ENCODE results near the gene RBM33. TPM values are rescaled to one million over a fixed set of nuclear protein-coding genes. Genes with fewer than 3 reads are reported as not detected.

RBM33 gene
- total RNA-seq, 2 experiments from 2014 or later: 67.6 to 81.1 TPM

DNA sequence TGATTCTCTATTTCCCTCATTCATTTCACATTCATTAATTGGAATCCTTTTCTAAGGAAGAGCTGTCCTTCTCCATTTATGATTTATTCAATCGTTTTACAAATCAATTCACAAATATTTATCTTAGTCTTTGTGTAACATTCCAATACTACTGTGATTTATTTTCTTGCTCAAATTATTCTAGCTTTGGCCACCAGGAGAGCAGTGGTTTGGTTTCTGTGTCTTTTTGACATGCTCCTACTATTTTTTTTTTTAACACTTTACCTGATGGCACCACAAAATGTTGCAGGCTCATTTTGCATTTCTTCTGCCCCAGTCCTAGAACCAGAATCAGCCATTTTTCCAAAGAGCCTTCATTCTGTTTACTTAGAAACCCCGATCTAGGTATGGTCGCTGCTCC lies 13.3 kb upstream of the RBM33 start:
- H3K9me3 Mint-ChIP-seq (ENCODE audit: low read depth): peaks cover 26% of the 10 kb centered on the region
- ATAC-seq (no peak), DNase-seq (no peak)
- peaks cover 2% of the 10 kb centered on the region for H3K27me3 Mint-ChIP-seq
- no peaks in the 10 kb centered on the region for H3K4me1 Mint-ChIP-seq
- ChIA-PET CTCF (interaction anchor here (1.3 to 1.5 kb wide), 2 partner anchors 10 to 32 kb away, joined by 3 to 4 read pairs; no protein-coding TSS in a partner anchor), POLR2A (no interaction called here)
- intact Hi-C loops (cut with DNase I, micrococcal nuclease): no loop called here
- H3K27ac Mint-ChIP-seq: no peak overlapping the region
- H3K4me3 Mint-ChIP-seq: no peak overlapping the region
- H3K36me3 Mint-ChIP-seq (ENCODE audit: low read depth): no peaks in the 10 kb centered on the region

DNA sequence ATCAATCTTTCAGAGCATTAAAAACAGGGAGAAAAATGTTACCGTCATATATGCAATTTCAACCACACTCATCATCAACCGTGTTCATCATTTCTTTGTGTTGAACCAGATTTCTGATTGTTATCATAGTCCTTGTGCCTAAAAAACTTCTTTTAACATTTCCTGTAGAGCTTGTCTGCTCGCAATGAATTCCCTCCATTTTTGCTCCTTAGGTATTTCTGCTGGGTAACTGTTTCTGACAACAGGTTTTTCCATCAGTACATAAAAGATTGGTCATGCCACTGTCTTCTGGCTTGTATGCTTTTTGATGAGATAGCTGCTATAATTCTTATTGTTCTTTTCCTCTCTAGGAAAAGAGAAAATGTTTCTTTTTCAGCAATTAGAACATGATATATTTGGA lies 8.6 kb upstream of the RBM33 start:
- POLR2A ChIA-PET: no interaction called here

DNA sequence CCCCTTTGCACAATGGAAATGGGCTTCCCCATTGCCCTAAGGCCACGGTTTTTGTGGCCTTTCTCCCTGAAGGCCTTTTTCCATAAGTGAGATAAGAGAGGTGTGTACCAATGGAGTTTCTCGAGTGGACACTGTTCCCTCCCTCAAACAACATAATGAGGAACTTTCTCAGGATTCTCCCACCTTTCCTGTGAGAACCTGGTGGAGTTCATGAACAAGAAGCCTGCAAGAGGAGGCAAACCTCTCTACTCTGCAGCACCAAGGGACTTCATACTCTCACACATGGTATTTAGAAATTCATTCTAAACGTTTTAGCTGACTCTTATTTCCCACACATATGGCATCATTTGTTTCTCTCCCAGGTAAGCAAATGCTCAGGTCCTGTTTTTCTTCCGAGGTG lies 7.3 kb upstream of the RBM33 start:
- DNase-seq (no peak), ATAC-seq (no peak)
- Mint-ChIP-seq H3K27ac (no peak overlapping the region), H3K27me3 (peaks cover 4% of the 10 kb centered on the region), H3K36me3 (ENCODE audit: low read depth) (peaks cover 29% of the 10 kb centered on the region), H3K4me1 (no peaks in the 10 kb centered on the region), H3K4me3 (no peak overlapping the region), H3K9me3 (ENCODE audit: low read depth) (peaks cover 17% of the 10 kb centered on the region)
- POLR2A ChIA-PET: no interaction called here
- intact Hi-C loops (cut with DNase I, micrococcal nuclease): no loop called here
- CTCF ChIA-PET: no interaction called here

More for the DNA sequence above, 8.6 kb upstream of the RBM33 start:
- intact Hi-C loops (cut with DNase I, micrococcal nuclease): no loop called here
- H3K27me3 Mint-ChIP-seq: peaks cover 4% of the 10 kb centered on the region
- H3K4me1 Mint-ChIP-seq: no peaks in the 10 kb centered on the region
- peaks cover 15% of the 10 kb centered on the region for H3K36me3 Mint-ChIP-seq (ENCODE audit: low read depth)
- ATAC-seq (no peak), DNase-seq (no peak)
- H3K4me3 Mint-ChIP-seq: no peak overlapping the region
- CTCF ChIA-PET: no interaction called here
- H3K27ac Mint-ChIP-seq: no peak overlapping the region
- H3K9me3 Mint-ChIP-seq (ENCODE audit: low read depth): peaks cover 23% of the 10 kb centered on the region

DNA sequence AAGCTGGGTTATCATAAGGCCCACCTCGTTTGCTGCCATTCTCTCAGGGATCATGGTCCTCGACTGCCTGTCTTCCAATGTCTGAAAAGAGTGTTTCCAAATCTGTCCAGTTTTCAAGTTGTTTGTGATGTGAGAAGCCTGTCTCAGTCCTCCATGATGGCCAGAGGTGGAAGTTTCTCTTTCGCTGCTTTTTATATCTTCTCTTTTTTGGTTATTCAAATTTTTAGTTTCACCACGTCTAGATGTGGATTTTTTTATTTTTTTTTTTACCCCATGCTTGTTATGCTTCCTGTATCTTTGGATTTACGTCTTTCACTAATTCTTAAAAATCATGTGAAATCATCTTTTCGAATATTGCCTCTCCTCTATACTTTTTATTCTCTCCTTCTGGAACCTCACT lies 6.1 kb upstream of the RBM33 start:
- ChIA-PET CTCF (interaction anchor here (0.5 kb wide), 1 partner anchor 97 kb away, joined by 3 read pairs; no protein-coding TSS in a partner anchor), POLR2A (no interaction called here)
- DNase-seq: no peak
- no peak overlapping the region for H3K4me3 Mint-ChIP-seq
- H3K27me3 Mint-ChIP-seq: peaks cover 4% of the 10 kb centered on the region
- no peak overlapping the region for H3K27ac Mint-ChIP-seq
- H3K36me3 Mint-ChIP-seq (ENCODE audit: low read depth): peaks cover 37% of the 10 kb centered on the region
- ATAC-seq: no peak
- intact Hi-C loops (cut with DNase I, micrococcal nuclease): no loop called here
- peaks cover under 1% of the 10 kb centered on the region for H3K4me1 Mint-ChIP-seq
- H3K9me3 Mint-ChIP-seq (ENCODE audit: low read depth): peaks cover 13% of the 10 kb centered on the region

DNA sequence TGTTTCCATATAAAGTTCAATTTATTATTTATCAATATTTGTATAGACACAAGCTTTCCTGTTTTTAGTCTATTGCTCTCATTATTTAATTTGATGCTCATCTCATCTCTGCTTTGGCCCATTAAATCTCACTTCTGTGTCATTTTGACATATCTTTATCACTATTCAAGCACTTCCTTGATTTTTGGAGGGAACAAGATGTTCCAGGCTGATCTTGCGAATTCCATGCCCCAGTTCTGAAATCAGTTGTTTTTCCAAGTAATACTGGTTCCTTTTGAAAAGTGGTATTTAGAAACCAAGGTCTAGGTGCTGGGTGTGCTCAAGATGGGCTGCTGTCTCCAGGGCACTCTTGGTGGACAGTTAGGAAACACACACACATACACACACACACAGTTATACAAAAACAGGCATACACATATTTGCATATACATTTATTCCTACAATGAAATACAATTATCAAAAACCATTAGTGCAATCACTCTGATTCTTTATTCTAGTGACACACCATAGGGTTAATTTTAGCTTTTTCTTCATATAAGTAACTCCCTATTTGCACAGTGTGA lies 4.4 kb upstream of the RBM33 start:
- no peak overlapping the region for H3K27ac Mint-ChIP-seq
- ChIA-PET CTCF (interaction anchor here (0.6 kb wide), 1 partner anchor 23 kb away, joined by 3 read pairs; no protein-coding TSS in a partner anchor), POLR2A (no interaction called here)
- H3K4me1 Mint-ChIP-seq: peaks cover 5% of the 10 kb centered on the region
- DNase-seq: no peak
- H3K27me3 Mint-ChIP-seq: peaks cover 4% of the 10 kb centered on the region
- peaks cover 44% of the 10 kb centered on the region for H3K36me3 Mint-ChIP-seq (ENCODE audit: low read depth)
- no peak for ATAC-seq
- no peak overlapping the region for H3K4me3 Mint-ChIP-seq
- intact Hi-C loops (cut with DNase I, micrococcal nuclease): loop anchor here (10.0 kb wide), 3 partner anchors 95 to 1135 kb away; no protein-coding TSS in a partner anchor
- H3K9me3 Mint-ChIP-seq (ENCODE audit: low read depth): peaks cover 13% of the 10 kb centered on the region

DNA sequence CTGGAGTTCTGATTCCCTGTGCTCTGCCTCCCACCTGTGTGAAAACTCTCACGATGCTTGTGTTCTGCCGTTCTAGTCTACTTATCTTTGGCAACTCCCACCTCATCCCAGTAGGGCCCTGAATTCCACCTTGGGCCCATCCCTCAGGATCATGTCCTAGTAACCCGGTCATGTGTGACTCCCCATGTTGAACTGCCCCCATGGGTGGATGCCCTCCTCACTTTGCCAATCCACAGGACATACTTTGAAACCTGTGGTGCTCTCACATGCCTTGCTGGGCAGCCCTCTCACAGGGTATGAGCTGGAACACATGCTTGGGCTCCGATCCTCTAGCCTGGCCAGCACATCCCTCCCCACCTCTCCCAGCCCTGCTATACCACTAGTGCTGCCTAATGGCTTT lies 3.8 kb upstream of the RBM33 start:
- POLR2A ChIA-PET: no interaction called here

DNA sequence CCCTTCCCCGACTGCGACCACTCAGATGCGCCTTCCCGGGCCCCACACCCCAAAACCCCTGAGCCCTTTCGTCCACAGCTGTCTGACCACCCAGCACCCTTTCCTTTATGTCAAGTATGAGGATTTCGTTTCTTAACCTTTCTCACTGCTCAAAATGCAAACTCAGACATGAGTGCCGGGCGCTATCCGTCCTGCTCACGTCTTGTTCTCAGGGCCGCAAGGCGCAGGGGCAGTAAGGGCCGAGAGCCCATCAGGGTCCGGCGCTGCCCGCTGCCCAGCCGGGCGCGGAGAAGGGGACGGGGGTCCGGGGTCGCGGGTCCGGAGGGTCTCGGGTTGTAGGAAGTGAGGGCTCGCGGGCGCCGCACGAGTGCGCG lies 670 bp upstream of the RBM33 start:
- peaks cover 10% of the 10 kb centered on the region for H3K9me3 Mint-ChIP-seq (ENCODE audit: low read depth)
- no peaks in the 10 kb centered on the region for H3K27me3 Mint-ChIP-seq
- DNase-seq (no peak), ATAC-seq (peak; percentile 11)
- peaks cover 75% of the 10 kb centered on the region for H3K36me3 Mint-ChIP-seq (ENCODE audit: low read depth)
- POLR2A ChIA-PET: interaction anchor here (0.7 to 1.3 kb wide), 4 partner anchors 8 to 48 kb away, joined by 3 read pairs; no protein-coding TSS in a partner anchor
- intact Hi-C loops (cut with DNase I, micrococcal nuclease): loop anchor here (1.0 to 10.0 kb wide), 17 partner anchors 17 to 1495 kb away; partner anchors contain the start of genes INSIG1 (in 1 of the 2), LMBR1 (in 1 of the 2), NOM1 (in 1 of the 2) and PAXIP1 (in 1 of the 2)
- CTCF ChIA-PET: interaction anchor here (0.7 to 1.5 kb wide), 5 partner anchors 12 to 716 kb away, joined by 3 to 11 read pairs (median 3); no protein-coding TSS in a partner anchor
- H3K4me1 Mint-ChIP-seq: peaks cover 40% of the 10 kb centered on the region
- peak overlapping the region; percentile 96 for H3K27ac Mint-ChIP-seq
- H3K4me3 Mint-ChIP-seq: peak overlapping the region; percentile 96

More for the DNA sequence above, 3.8 kb upstream of the RBM33 start:
- Mint-ChIP-seq H3K27ac (no peak overlapping the region), H3K4me1 (peaks cover 8% of the 10 kb centered on the region), H3K9me3 (ENCODE audit: low read depth) (peaks cover 13% of the 10 kb centered on the region), H3K27me3 (peaks cover 4% of the 10 kb centered on the region), H3K4me3 (no peak overlapping the region), H3K36me3 (ENCODE audit: low read depth) (peaks cover 48% of the 10 kb centered on the region)
- ATAC-seq (no peak), DNase-seq (no peak)
- CTCF ChIA-PET: no interaction called here
- intact Hi-C loops (cut with DNase I, micrococcal nuclease): loop anchor here (10.0 kb wide), 3 partner anchors 94 to 1134 kb away; no protein-coding TSS in a partner anchor

DNA sequence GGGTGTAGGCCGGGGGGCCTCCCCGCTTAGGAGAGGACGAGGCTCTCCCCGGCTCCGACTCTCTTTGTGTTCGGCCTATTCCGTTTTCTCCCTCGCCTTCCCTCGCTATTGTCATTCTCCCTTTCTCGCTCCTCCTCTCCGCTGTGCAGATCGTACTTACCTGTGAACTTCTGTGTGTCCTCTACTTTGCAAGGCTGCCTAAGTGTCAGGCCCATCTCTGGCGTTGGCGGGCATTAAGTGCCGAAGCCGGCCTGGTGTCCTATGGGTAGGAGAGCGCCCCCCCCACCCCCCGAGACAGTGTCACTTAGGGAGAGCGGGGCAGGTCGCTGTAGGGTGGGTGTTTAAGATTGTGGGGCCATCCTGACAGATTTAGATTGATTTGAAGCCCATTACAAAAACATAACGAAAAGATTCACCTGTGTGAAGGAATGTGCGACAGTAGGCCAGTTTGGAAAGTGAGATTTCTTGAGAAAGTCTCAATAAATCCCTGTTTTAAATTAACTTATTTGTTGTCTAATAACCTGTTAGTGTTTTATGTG lies 579 bp downstream of the RBM33 start:
- peak overlapping the region; percentile 96 for H3K4me3 Mint-ChIP-seq
- H3K9me3 Mint-ChIP-seq (ENCODE audit: low read depth): peaks cover 18% of the 10 kb centered on the region
- peak overlapping the region; percentile 100 for H3K27ac Mint-ChIP-seq
- H3K27me3 Mint-ChIP-seq: no peaks in the 10 kb centered on the region
- ATAC-seq (peak; percentile 52), DNase-seq (peak; percentile 68)
- ChIA-PET CTCF (interaction anchor here (1.5 kb wide), 1 partner anchor 46 kb away, joined by 11 read pairs; no protein-coding TSS in a partner anchor), POLR2A (interaction anchor here (1.1 to 1.3 kb wide), 2 partner anchors 21 to 40 kb away, joined by 3 read pairs; no protein-coding TSS in a partner anchor)
- peaks cover 80% of the 10 kb centered on the region for H3K36me3 Mint-ChIP-seq (ENCODE audit: low read depth)
- peaks cover 50% of the 10 kb centered on the region for H3K4me1 Mint-ChIP-seq
- intact Hi-C loops (cut with DNase I, micrococcal nuclease): loop anchor here (1.0 to 10.0 kb wide), 18 partner anchors 15 to 1494 kb away; partner anchors contain the start of genes INSIG1 (in 1 of the 2), LMBR1 (in 1 of the 2), NOM1 (in 1 of the 2) and PAXIP1 (in 1 of the 2)

DNA sequence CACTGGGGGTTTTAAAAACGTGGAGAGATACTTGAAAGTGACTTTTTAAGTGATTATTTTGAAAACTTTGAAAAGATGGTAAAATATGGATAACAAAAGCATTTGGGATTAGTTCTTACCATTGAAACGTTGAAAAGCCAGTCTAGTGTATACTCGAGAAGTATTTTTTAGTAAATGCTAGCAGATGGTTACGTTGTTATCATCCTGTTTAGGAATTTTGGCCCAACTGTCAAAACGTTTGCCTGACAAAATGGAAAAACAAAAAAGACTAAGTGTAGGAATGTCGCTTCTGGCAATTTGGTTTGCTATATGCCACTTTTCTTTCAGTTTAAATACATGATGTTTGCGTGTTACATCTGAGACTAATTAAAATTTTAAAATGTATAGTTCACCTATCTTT lies 1.2 kb downstream of the RBM33 start:
- peaks cover 55% of the 10 kb centered on the region for H3K4me1 Mint-ChIP-seq

DNA sequence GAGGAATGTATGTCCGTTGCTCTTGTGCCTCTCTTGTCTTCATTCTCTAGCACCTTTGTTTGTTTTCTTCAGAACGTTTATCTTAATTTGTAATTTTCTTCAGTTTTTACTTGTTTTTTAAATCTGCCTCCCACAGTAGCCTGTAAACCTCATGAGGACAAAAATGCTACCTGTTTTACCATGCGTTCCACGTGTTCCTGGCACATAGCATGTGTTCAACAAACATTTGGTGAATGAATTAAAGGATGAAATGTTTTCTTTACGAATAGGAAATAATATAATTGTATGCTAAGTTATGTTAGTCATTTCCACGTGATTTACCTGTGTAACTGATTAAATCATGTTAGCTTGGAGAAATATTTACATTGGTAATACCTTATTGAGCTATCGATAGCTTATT lies 2.2 kb downstream of the RBM33 start:
- Mint-ChIP-seq H3K4me1 (peaks cover 63% of the 10 kb centered on the region), H3K9me3 (ENCODE audit: low read depth) (peaks cover 17% of the 10 kb centered on the region), H3K27me3 (no peaks in the 10 kb centered on the region), H3K4me3 (peak overlapping the region; percentile 96), H3K27ac (peak overlapping the region; percentile 27), H3K36me3 (ENCODE audit: low read depth) (peaks cover 71% of the 10 kb centered on the region)
- POLR2A ChIA-PET: no interaction called here
- ATAC-seq (no peak), DNase-seq (no peak)
- intact Hi-C loops (cut with DNase I, micrococcal nuclease): loop anchor here (5.0 to 10.0 kb wide), 4 partner anchors 88 to 1128 kb away; no protein-coding TSS in a partner anchor
- CTCF ChIA-PET: interaction anchor here (0.8 kb wide), 1 partner anchor 12 kb away, joined by 3 read pairs; no protein-coding TSS in a partner anchor

More for the DNA sequence above, 1.2 kb downstream of the RBM33 start:
- H3K9me3 Mint-ChIP-seq (ENCODE audit: low read depth): peaks cover 17% of the 10 kb centered on the region
- no peak for DNase-seq
- POLR2A ChIA-PET: no interaction called here
- CTCF ChIA-PET: no interaction called here
- H3K4me3 Mint-ChIP-seq: peak overlapping the region; percentile 96
- H3K27me3 Mint-ChIP-seq: no peaks in the 10 kb centered on the region
- peaks cover 78% of the 10 kb centered on the region for H3K36me3 Mint-ChIP-seq (ENCODE audit: low read depth)
- intact Hi-C loops (cut with DNase I, micrococcal nuclease): loop anchor here (2.0 to 10.0 kb wide), 9 partner anchors 15 to 1493 kb away; partner anchors contain the start of genes LMBR1 (in 1 of the 2) and UBE3C (in 1 of the 2)
- H3K27ac Mint-ChIP-seq: peak overlapping the region; percentile 100
- ATAC-seq: no peak

DNA sequence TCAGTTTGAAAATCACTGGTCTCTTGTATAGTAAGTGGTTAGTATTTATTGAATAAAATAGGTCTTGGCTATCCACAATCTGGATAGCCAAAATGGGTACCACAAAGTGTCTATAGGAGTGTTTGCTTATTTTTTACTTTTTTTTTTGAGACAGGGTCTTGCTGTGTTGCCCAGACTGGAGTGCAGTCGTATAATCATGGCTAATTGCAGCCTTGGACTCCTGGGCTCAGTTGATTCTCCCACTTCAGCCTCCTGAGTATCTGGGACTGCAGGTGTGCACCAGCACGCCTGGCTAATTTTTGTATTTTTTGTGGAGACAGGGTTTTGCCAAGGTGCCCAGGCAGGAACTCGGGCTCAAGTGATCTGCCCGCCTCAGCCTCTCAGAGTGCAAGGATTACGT lies 2.8 kb downstream of the RBM33 start:
- intact Hi-C loops (cut with DNase I, micrococcal nuclease): loop anchor here (5.0 to 10.0 kb wide), 4 partner anchors 87 to 1127 kb away; no protein-coding TSS in a partner anchor
- Mint-ChIP-seq H3K4me1 (peaks cover 68% of the 10 kb centered on the region), H3K9me3 (ENCODE audit: low read depth) (peaks cover 17% of the 10 kb centered on the region), H3K4me3 (no peak overlapping the region), H3K27me3 (no peaks in the 10 kb centered on the region), H3K36me3 (ENCODE audit: low read depth) (peaks cover 66% of the 10 kb centered on the region), H3K27ac (no peak overlapping the region)
- CTCF ChIA-PET: interaction anchor here (0.8 kb wide), 1 partner anchor 13 kb away, joined by 3 read pairs; no protein-coding TSS in a partner anchor
- DNase-seq: no peak
- POLR2A ChIA-PET: no interaction called here
- no peak for ATAC-seq
